WERI-Rb-1 (cell line): ENCODE data around the gene FNBP1.

ENCODE experiments used
- DNase-seq: peaks from one replicate; pipeline ENCODE4 v3.0.0-alpha.2; 2020
- H3K27ac ChIP-seq: fragments of 250-450 bp; sonication (Bioruptor Pico); 2 replicates; pipeline ENCODE4 v1.5.1; 2020; ENCODE audit warnings: mild to moderate bottlenecking, moderate library complexity
- H3K27me3 ChIP-seq: fragments of 250-450 bp; sonication (Bioruptor Pico); 2 replicates; pipeline ENCODE4 v1.5.1; 2021; ENCODE audit warnings: mild to moderate bottlenecking, low read depth, moderate library complexity; ENCODE audit not compliant: insufficient read depth, severe bottlenecking
- H3K36me3 ChIP-seq: fragments of 250-450 bp; sonication (Bioruptor Pico); 2 replicates; pipeline ENCODE4 v1.5.1; 2020; ENCODE audit warnings: mild to moderate bottlenecking, moderate library complexity
- H3K4me3 ChIP-seq: 2 replicates; pipeline ENCODE4 v1.5.1; 2011; ENCODE audit warnings: low read depth, mild to moderate bottlenecking, control low read depth, low read length
- H3K9me3 ChIP-seq: fragments of 250-450 bp; sonication (Bioruptor Pico); 2 replicates; pipeline ENCODE4 v1.5.1; 2021; ENCODE audit warnings: mild to moderate bottlenecking, moderate library complexity; ENCODE audit not compliant: severe bottlenecking
- CTCF ChIP-seq: IDR thresholded peaks from 2 replicates; pipeline ENCODE4 v1.5.1; 2011; ENCODE audit warnings: low read depth, mild to moderate bottlenecking, control low read depth, inconsistent platforms, low read length

FNBP1 gene

GRCh38 chr9:130036099-130036498 is 6.9 kb downstream of the FNBP1 start:
- no peaks in the 10 kb centered on the region for H3K27me3 ChIP-seq
- no peak overlapping the region for H3K4me3 ChIP-seq
- no peak overlapping the region for H3K27ac ChIP-seq
- no peaks in the 10 kb centered on the region for H3K9me3 ChIP-seq
- no peak for DNase-seq
- no peak for TF ChIP-seq CTCF
- H3K36me3 ChIP-seq, result no peaks in the 10 kb centered on the region

- H3K9me3 ChIP-seq, result no peaks in the 10 kb centered on the region
- H3K27me3 ChIP-seq, result no peaks in the 10 kb centered on the region
- H3K27ac ChIP-seq, result no peak overlapping the region
- no peak for TF ChIP-seq CTCF
- no peaks in the 10 kb centered on the region for H3K36me3 ChIP-seq
- no peak for DNase-seq
- no peak overlapping the region for H3K4me3 ChIP-seq
Observed at GRCh38 chr9:130034570-130034969, 8.4 kb downstream of the FNBP1 start.

- no peak overlapping the region for H3K27ac ChIP-seq
- DNase-seq, result no peak
- no peak overlapping the region for H3K4me3 ChIP-seq
- H3K27me3 ChIP-seq, result no peaks in the 10 kb centered on the region
- no peak for TF ChIP-seq CTCF
- no peaks in the 10 kb centered on the region for H3K36me3 ChIP-seq
- H3K9me3 ChIP-seq, result no peaks in the 10 kb centered on the region
Observed at GRCh38 chr9:130030651-130031127, 12.3 kb downstream of the FNBP1 start.

GRCh38 chr9:130029223-130029973 is 13.6 kb downstream of the FNBP1 start:
- Histone ChIP-seq H3K9me3 (no peaks in the 10 kb centered on the region), H3K36me3 (no peaks in the 10 kb centered on the region), H3K27me3 (no peaks in the 10 kb centered on the region), H3K4me3 (no peak overlapping the region), H3K27ac (no peak overlapping the region)
- no peak for TF ChIP-seq CTCF
- DNase-seq, result no peak

- Histone ChIP-seq H3K27ac (no peak overlapping the region), H3K9me3 (no peaks in the 10 kb centered on the region), H3K4me3 (no peak overlapping the region), H3K36me3 (no peaks in the 10 kb centered on the region), H3K27me3 (no peaks in the 10 kb centered on the region)
- DNase-seq, result no peak
- no peak for TF ChIP-seq CTCF
Observed at GRCh38 chr9:130028493-130029222, 14.3 kb downstream of the FNBP1 start.
